GM18526 (cell line): ENCODE data around the gene WDR55.
A peak's percentile ranks its signal among the peaks of the same experiment; 100 is the strongest.

ENCODE experiments used
- POLR2A ChIP-seq: IDR thresholded peaks from 3 replicates; pipeline ENCODE4 v1.6.1; 2011; ENCODE audit not compliant: insufficient read length; ENCODE audit errors: extremely low read depth

WDR55 gene

DNA sequence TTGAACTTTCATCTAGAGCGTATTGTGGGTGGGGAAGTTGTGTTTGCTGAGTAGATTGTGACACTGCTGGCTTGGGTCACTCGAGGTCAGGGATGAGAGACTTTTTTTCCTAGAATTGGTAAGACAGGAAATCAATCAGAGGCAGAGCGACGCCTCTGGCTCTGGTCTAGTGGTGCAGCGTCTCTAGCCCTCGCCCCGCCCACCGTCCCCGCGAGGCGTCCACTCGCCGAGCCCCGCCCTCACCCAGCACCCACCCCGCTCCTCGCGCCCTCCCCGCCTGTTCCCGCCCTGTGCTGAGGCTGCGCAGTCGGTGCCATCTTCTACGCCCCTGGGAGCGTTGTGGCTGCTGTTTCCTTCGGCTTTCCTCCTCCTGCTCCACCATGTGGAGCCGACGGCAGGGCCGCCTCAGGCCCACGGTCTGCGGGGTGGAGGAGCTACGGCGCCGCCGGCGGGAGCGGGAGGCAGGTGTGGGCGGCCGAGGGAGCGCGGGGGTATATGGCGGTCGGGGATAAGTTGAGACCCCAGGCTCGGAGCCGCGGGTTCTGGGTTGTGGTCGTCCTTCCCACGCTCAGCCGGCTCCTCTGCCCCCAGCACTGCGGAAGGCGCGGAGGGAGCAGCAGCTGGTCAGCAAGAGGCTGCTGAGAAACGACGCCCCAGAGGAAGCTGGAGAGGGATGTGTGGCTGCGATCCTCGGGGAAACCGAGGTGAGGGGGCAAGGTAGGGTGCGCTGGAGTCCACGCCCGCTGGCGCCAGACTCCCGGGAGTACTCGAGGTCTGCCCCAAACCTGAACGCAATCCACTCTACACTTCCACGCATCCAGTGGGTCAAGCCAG, 25.3 kb upstream of the WDR55 start, which contains the start of gene TMCO6:
TMCO6 (plus strand) TSS at position 304 of the 834 bp plus-strand sequence; CDS start at position 381, 77 bp downstream.
- TF ChIP-seq POLR2A: peak; percentile 83

- no peak for TF ChIP-seq POLR2A
Observed at GRCh38 chr5:140641716-140642115, 23.0 kb upstream of the WDR55 start.

DNA sequence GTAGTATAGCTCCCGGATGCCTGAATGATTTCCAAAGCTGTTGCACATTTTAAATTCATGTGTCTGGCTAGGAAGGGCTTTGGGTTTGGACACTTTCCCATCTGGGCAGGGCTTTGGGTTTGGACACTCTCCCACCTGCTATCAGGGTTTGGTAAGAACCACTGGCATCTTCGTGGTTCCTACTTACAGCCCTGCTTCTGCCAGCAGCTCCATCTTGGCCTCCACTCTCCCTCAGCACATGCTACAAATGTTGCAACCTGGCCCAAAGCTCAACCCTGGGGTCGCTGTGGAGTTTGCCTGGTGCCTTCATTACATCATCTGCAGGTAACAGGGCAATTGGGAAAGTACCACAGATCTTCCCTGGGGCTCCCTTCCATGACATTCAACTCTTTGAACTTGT, 22.0 kb upstream of the WDR55 start:
- TF ChIP-seq POLR2A: no peak

DNA sequence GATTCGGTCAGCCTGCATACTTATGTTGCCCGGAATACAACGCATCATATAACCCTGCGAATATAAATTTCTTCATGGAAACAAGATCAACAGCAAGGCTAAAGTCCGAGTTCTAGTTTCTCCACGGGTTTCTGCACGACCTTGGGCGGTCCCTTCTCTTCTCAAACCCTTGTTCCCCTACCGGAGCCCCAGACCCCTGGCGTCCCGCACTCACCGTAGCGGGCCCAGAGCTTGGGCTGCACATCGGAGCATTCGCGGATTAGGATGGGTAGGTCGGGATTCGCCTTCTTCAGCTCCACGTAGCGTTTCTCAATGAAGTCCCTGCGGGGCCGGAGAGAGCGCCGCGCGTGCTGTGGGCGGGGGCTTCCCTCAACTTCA, 17.7 kb upstream of the WDR55 start:
- TF ChIP-seq POLR2A: no peak

DNA sequence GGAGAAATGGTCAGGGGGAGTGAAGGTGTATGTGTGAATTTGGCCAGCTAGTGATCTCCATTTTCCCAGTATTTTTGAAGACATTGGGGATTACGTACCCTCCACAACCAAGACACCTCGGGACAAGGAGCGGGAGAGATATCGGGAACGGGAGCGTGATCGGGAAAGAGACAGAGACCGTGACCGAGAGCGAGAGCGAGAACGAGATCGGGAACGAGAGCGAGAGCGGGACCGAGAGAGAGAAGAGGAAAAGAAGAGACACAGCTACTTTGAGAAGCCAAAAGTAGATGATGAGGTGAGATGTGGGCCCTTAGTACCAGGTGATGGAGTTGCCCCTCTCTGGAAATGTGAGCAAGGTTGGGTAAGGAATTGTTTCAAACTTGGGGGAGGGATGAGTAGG, 5.8 kb upstream of the WDR55 start:
- no peak for TF ChIP-seq POLR2A

- TF ChIP-seq POLR2A: no peak
Observed at GRCh38 chr5:140664030-140664358, 710 bp upstream of the WDR55 start.

DNA sequence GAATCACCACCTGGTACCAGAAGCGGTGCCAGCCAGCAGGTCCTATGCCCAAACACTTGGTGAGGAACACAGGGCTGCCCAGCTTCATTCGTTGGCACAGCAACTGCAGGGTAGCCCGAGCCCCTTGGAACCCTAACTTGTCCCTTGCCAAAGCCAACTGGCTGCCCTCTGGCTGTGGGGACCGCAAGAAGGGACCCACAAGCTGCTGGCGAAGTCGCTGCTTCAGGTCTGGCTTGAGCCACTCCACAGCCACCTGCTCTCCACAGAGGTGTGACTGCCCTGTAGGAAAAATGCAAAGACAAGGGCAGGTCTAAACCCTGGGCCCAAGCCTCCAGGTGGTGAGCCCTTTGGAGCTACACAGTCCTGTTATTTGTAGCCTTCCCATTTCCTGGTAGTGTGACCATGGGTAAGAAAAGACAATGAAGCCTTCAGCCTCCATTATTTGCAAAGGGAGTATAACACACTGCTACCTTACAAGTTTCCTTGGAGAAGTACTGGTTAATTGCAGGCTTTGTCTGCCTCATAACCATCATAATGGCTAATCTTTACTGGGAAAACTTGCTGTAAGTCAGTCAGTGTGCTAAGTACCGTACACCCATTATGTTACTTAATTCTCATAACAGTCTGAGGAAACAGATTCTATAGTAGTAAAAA, 6.9 kb downstream of the WDR55 start:
- no peak for TF ChIP-seq POLR2A

GRCh38 chr5:140672455-140673186, 7.9 kb downstream of the WDR55 start:
- no peak for TF ChIP-seq POLR2A

GRCh38 chr5:140673187-140673976, 8.7 kb downstream of the WDR55 start, which contains the start of gene DND1:
TSS of gene DND1 (minus strand) at chr5:140673576. CDS start at chr5:140673542, 34 bp downstream.
- TF ChIP-seq POLR2A: no peak

DNA sequence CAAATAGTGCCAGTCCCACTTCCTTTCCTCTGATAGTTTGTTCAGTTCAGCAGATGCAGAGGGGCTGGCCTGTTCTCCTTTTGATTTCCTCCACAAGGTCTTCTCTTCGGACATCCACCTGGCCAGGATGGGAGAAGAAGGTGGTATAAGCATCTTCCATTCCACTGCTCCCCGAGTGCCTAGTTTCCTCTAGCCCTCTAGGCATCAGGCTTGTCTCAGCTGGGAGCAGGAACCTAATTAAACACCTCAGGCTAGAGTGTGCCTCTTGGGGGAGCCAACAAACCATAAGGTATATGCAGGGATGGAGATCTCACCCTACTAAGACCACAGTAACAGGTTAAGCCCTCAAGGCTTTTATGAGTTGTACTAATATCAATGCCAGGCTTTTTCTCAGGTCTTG, 9.5 kb downstream of the WDR55 start:
- no peak for TF ChIP-seq POLR2A

GRCh38 chr5:140674629-140675028, 9.9 kb downstream of the WDR55 start:
- no peak for TF ChIP-seq POLR2A

- TF ChIP-seq POLR2A: no peak
Observed at GRCh38 chr5:140677947-140678346, 13.2 kb downstream of the WDR55 start.

- TF ChIP-seq POLR2A: no peak
Observed at GRCh38 chr5:140678993-140679392, 14.3 kb downstream of the WDR55 start.

GRCh38 chr5:140690376-140690932, 25.8 kb downstream of the WDR55 start:
- TF ChIP-seq POLR2A: no peak
